ENCODE measurements around the gene FAM89B. TPM values are rescaled to one million over a fixed set of nuclear protein-coding genes. Genes with fewer than 3 reads are reported as not detected.

FAM89B gene
- total and polyA plus RNA-seq, 2 of the 8 experiments (the other 6 are each of a cell fraction or from before 2014, with no cell fraction given) = 15.8 to 32.4 TPM

DNA sequence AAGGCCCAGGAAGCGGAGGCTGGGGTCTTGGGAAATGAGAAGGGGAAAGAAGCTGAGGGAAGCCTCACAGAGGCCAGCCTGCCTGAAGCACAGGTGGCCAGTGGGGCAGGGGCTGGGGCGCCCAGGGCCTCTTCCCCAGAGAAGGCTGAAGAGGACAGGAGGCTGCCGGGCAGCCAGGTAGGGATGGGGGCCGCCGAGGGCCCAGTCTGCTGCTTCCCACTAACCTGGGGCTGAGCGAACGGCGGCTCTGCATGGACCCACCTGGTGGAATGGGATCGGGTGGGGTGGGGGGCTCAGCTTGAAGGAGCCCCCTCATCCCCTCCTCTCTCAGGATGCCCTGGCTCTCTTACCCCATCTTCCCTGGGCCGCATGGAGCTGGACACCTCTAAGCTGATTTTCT, 11.3 kb downstream of the FAM89B start:
- no peak overlapping the region for H4K8ac ChIP-seq (ENCODE audit: extremely low read depth, insufficient read depth, low read length)
- no peak overlapping the region for H2BK15ac ChIP-seq (ENCODE audit: low read length)
- H3K79me2 ChIP-seq (ENCODE audit: control insufficient read depth in 1 of 2, insufficient read depth in 2 of 2, low read length in 2 of 2) = no peaks in the 10 kb centered on the region
- H3K27ac ChIP-seq (ENCODE audit: low read depth, low read length) = no peak overlapping the region
- DNase-seq (ENCODE audit: low read depth in 1 of 2, low spot score in 2 of 2) (no peak), FAIRE-seq (no peak)
- no peak overlapping the region for H3K56ac ChIP-seq (replicated peaks; ENCODE audit: insufficient read length, low read depth, low read length)
- peaks cover 0 to 21% (median 6%) of the 10 kb centered on the region in 4 experiments; a peak in 6 of 7 replicates for H3K4me1 ChIP-seq (replicated peaks in 1 of 4; ENCODE audit: control insufficient read depth in 3 of 4, insufficient read depth in 4 of 4, low read length in 3 of 4)
- peaks cover 20 to 47% (median 39%) of the 10 kb centered on the region in 4 experiments; a peak in 6 of 7 replicates for H3K27me3 ChIP-seq (replicated peaks in 1 of 4; ENCODE audit: control insufficient read depth in 3 of 4, extremely low read depth in 1 of 4, insufficient read depth in 3 of 4, low read length in 3 of 4)
- ChIA-PET POLR2A (ENCODE audit: partially characterized antibody) (interaction anchor here (0.7 to 4.4 kb wide), 5 partner anchors 7 to 461 kb away, joined by 3 to 36 read pairs (median 3); partner anchors contain the start of genes EHBP1L1, FAM89B, FAU and MRPL49), CTCF (ENCODE audit: partially characterized antibody) (interaction anchor here (0.5 to 14.5 kb wide), 5 partner anchors 10 to 895 kb away, joined by 3 to 162 read pairs (median 5); partner anchors contain the start of genes FAM89B, KCNK7 and ZNRD2)
- H3K18ac ChIP-seq (ENCODE audit: extremely low read depth, low read length) = no peak overlapping the region
- peaks cover 3% of the 10 kb centered on the region; the same call in 1 of the 2 replicates for H3K23me2 ChIP-seq (ENCODE audit: low read depth, low read length)
- no peak overlapping the region for H2AK5ac ChIP-seq (ENCODE audit: low read depth, low read length)
- no peak overlapping the region for H3K23ac ChIP-seq (ENCODE audit: insufficient read length)
- no peaks in the 10 kb centered on the region for H3K79me1 ChIP-seq (ENCODE audit: low read depth, low read length)
- H2BK12ac ChIP-seq (ENCODE audit: low read depth, low read length) = no peak overlapping the region
- no peak overlapping the region for H4K91ac ChIP-seq (replicated peaks; ENCODE audit: insufficient read length, low read length)
- H3K4me3 ChIP-seq (ENCODE audit: extremely low read depth in 1 of 4, insufficient read depth in 2 of 4, low read depth in 3 of 4, low read length in 4 of 4) = no peak overlapping the region
- H3K14ac ChIP-seq (ENCODE audit: insufficient read length) = no peak overlapping the region
- no peak overlapping the region for H2AFZ ChIP-seq (ENCODE audit: low read length)
- H2BK20ac ChIP-seq (ENCODE audit: low read length) = no peak overlapping the region
- H3K4me2 ChIP-seq (ENCODE audit: insufficient read depth in 1 of 2, low read depth in 2 of 2, low read length in 2 of 2) = no peak overlapping the region
- H4K5ac ChIP-seq (ENCODE audit: insufficient read length, low read depth, low read length) = no peak overlapping the region
- peaks cover 0 to 2% of the 10 kb centered on the region in 2 experiments for H4K20me1 ChIP-seq (replicated peaks in 1 of 2; ENCODE audit: control insufficient read depth in 1 of 2, insufficient read depth in 2 of 2, low read length in 2 of 2)
- H3K36me3 ChIP-seq (ENCODE audit: control insufficient read depth in 2 of 4, insufficient read depth in 4 of 4, low read length in 3 of 4) = no peaks in the 10 kb centered on the region
- H2BK5ac ChIP-seq (ENCODE audit: low read depth, low read length) = no peak overlapping the region
- no peak overlapping the region for H2BK120ac ChIP-seq (replicated peaks; ENCODE audit: low read depth, low read length)
- WGBS, 2 experiments (ENCODE audit: extremely low coverage in 1 of 2, insufficient coverage in 1 of 2, insufficient read length in 1 of 2, insufficient replicate concordance in 2 of 2, low coverage in 1 of 2, low lambda C conversion rate in 2 of 2, missing lambda C conversion rate in 1 of 2) = 90% methylated on average over 9 of the region's 10 CpGs; no CpG with 5 or more reads in 1 of the 2 experiments
- no peak overlapping the region for H3K4ac ChIP-seq (replicated peaks; ENCODE audit: insufficient read length, low read depth, low read length)
- no peak overlapping the region for H3K9ac ChIP-seq (replicated peaks in 1 of 4; ENCODE audit: extremely low read depth in 1 of 4, low read depth in 3 of 4, low read length in 3 of 4)
- no peaks in the 10 kb centered on the region for H3K9me3 ChIP-seq (ENCODE audit: insufficient read depth in 2 of 2, low read depth in 1 of 2, low read length in 1 of 2)
- TF ChIP-seq RFX5 (IDR thresholded peaks at IDR 0.05; ENCODE audit: borderline replicate concordance, low read depth, low read length) (no peak), HDAC2 (IDR thresholded peaks at IDR 0.05; ENCODE audit: borderline replicate concordance in 1 of 2, low read depth in 2 of 2, low read length in 2 of 2) (no peak), CBX8 (IDR thresholded peaks at IDR 0.05; ENCODE audit: borderline replicate concordance, low read depth, low read length) (no peak), SIX5 (IDR thresholded peaks at IDR 0.05; ENCODE audit: low read depth, low read length) (no peak), GABPA (IDR thresholded peaks at IDR 0.05; ENCODE audit: borderline replicate concordance, insufficient read depth, low read length) (no peak), FOSL1 (IDR thresholded peaks at IDR 0.05; ENCODE audit: insufficient read depth, low read depth, low read length) (no peak), CTBP2 (IDR thresholded peaks at IDR 0.05; ENCODE audit: borderline replicate concordance, insufficient read depth, insufficient read length, low read length) (no peak), KDM5A (IDR thresholded peaks at IDR 0.05; ENCODE audit: low read length) (no peak), TAF1 (IDR thresholded peaks at IDR 0.05; ENCODE audit: low read depth, low read length) (no peak), RXRA (IDR thresholded peaks at IDR 0.05; ENCODE audit: insufficient read depth, low read depth, low read length) (no peak), TCF12 (IDR thresholded peaks at IDR 0.05; ENCODE audit: low read depth, low read length) (no peak), BCL11A (IDR thresholded peaks at IDR 0.05; ENCODE audit: low read depth in 2 of 2, low read length in 2 of 2) (no peak)
- TF ChIP-seq, protein P1, sequence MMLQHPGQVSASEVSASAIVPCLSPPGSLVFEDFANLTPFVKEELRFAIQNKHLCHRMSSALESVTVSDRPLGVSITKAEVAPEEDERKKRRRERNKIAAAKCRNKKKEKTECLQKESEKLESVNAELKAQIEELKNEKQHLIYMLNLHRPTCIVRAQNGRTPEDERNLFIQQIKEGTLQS (IDR thresholded peaks at IDR 0.05; ENCODE audit: insufficient read depth, low read depth, low read length) = no peak

Data from H1 (cell line).